Stimulated activated CD8-positive, alpha-beta memory T cell treated with anti-CD3 and anti-CD28 coated beads, Interleukin-12 subunit alpha, Interleukin-12 subunit beta, amount 100 ng/mL, for 24 hours (primary cell): Measurements from ENCODE around the gene ITGAV.

ENCODE experiments used
- DNase-seq: peaks from one replicate; pipeline ENCODE4 v3.0.0-alpha.2; 2020; ENCODE audit errors: extremely low read depth

The ITGAV gene

DNA sequence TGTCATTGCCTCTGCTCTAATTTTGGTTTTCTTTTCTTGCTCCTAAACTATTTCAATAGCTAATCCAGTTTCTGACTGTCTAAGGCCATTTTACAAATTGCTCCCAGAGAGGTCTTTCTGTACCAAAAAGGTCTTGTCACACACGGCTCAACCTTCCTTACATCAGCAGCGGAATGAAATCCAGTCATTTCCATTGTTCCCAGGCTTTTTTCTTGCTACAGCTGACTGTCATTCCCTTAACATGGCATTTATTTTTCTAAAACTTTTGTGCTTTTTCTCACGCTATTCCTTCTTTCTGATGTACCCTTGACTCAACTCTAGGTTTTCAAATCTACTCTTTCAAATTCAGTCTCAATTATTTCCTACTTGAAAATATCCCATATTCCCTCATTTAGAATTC lies 128.3 kb downstream of the ITGAV start:
- DNase-seq: no peak

GRCh38 chr2:186718903-186719302 lies 129.0 kb downstream of the ITGAV start:
- DNase-seq: no peak

- no peak for DNase-seq
Measured at GRCh38 chr2:186721956-186722355, 132.1 kb downstream of the ITGAV start.

- no peak for DNase-seq
Measured at GRCh38 chr2:186724736-186725135, 134.9 kb downstream of the ITGAV start.

DNA sequence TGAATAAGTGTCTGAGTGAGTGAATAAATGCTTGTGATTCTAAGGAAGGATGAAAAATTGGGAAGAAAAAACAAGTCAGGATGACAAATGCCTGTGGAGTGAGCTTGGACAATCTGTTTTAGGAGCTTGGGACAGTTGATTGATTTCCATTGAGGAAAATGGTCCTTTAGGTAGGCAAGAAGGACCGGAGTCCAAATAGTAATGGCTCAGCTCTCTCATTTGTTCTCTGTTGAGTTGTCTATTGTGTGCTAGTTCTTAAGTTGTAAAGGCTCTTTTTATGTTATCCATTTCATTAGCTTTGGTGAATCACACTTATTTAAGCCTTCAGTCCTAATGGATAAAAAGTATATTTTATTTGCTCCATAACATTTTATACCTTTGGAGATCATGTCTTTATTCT lies 135.9 kb downstream of the ITGAV start:
- no peak for DNase-seq

GRCh38 chr2:186726938-186727337 lies 137.1 kb downstream of the ITGAV start:
- no peak for DNase-seq

DNA sequence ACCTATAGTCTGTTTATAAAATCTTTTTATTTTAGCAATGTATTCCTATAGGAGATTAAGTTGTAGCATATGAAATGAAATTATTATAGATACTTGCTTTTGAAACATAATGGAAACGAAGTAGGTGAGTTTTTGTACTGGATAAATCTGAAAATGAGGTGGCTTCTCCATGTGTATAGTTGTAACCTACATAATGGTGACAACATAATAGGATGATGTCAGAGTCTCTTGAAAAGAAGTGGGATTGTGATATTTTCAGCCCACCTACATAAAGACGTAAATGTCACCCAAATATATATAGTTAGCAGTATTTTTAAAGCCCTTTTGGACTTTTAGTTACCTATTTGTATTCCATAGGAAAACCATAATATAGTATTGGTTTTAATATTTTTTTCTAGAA lies 138.8 kb downstream of the ITGAV start:
- DNase-seq: no peak
